HG03460 (cell line): ENCODE results near the gene MINDY2.
"Not testable (repeated sequence)": the region's sequence is repeated elsewhere in the genome, so short reads cannot be mapped to it uniquely, and the experiment has no call there.

ENCODE experiments used
- ATAC-seq: cut with Tn5 transposase; IDR thresholded peaks from one replicate; pipeline ENCODE4 v1.9.1; 2021; ENCODE audit not compliant: unreplicated experiment

MINDY2 gene

DNA sequence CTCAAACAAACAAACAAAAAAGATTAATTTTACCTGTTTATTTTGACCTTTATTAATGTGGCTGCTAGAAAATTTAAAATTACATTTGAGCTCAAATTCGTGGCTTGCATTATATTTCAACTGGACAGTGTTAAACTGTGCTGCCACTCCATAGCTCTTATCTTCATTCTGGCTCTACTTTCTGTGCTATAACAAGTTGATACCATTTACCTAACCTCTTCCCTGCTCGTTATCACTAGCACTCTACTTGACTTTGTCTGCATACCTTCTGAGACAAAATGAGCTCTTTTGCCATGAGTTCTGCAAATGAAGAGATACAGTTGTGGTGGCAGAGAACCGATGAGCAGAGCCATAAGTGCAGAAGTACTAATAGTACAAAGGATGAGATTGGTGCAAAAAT lies 26.4 kb downstream of the MINDY2 start:
- ATAC-seq: no peak

DNA sequence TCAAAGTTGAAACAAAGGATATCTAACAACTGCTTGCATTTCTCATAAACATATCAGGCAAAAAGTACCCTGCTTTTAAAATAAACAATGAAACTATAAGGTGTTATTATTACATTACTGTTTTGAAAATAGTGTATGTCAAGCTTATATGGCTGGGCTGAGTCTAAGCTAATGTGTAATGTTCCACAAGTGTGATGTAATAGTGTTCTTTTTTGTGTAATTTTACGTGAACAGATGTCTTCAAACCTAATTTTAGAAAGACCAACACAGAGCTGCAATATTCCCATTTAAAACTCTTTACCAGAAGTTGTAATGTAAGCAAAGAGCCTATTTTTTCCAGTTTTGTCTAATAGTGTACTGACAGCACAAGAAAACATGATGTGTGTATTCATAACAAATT lies 34.0 kb downstream of the MINDY2 start:
- no peak for ATAC-seq

DNA sequence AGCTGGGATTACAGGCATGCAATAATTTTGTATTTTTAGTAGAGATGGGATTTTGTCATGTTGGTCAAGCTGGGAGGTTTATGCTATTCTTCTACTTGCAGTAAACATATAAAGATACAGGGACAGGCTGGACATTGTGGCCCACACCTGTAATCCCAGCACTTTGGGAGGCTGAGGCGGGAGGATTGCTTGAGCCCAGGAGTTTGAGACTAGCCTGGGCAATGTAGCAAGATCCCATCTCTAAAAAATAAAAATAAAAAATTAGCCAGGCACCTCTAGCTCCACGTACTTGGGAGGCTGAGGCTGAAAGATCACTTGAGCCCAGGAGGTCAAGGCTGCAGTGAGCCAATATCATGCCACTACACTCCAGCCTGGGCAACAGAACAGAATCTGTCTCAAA lies 52.2 kb downstream of the MINDY2 start:
- not testable (repeated sequence) for ATAC-seq

DNA sequence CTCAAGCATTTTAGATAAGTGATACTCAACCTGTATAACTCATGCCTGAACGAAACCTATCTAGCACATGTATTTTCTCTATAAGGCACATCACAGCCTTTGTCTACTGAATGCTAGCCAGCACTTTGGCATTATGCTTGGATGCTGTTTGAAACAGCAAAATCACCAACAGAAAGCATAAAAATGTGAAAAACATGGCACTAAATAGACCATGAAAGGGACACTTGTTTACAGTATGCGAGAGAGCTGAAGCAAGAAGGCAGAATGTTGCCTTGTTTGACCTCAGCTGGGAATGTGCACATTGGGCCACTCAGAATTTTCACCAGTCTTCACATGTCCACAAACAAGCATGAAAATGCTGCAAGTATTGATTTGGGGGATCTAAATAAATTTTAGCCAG lies 59.5 kb downstream of the MINDY2 start:
- no peak for ATAC-seq

DNA sequence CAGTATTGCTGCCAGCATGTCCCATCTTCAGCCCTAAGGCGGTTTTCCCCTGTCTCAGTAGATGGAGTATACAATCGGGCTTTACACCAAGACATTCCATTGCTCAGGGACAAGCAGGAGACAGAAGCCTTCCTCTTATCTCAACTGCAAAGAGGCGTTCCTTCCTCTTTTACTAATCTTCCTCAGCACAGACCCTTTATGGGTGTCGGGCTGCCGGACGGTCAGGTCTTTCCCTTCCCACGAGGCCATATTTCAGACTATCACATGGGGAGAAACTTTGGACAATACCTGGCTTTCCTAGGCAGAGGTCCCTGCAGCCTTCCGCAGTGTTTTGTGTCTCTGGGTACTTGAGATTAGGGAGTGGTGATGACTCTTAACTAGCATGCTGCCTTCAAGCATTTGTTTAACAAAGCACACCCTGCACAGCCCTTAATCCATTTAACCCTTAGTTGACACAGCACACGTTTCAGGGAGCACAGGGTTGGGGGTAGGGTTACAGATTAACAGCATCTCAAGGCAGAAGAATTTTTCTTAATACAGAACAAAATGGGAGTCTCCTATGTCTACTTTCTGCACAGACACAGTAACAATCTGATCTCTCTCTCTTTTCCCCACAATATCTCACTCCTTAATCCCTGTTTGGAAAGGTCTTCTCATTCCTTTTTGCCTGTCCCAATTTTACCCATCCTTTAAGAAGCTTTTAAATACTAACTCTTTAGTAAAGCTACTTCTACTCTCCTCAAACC lies 62.8 kb downstream of the MINDY2 start:
- ATAC-seq: not testable (repeated sequence)

DNA sequence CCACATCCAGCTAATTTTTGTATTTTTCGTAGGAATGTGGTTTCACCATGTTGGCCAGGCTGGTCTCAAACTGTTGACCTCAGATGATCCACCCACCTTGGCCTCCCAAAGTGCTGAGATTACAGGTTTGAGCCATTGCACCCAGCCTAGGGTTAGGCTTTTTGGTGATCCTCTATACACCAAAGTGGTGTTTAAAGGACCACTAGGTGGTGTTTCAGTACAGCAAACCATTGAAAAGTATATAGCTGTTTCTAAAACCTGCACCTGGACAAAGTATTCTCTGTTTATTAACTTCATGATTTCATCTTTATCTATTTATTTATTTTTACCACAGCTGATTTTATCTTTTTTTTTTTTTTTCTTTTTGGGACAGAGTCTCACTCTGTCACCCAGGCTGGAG lies 68.4 kb downstream of the MINDY2 start:
- ATAC-seq: no peak

DNA sequence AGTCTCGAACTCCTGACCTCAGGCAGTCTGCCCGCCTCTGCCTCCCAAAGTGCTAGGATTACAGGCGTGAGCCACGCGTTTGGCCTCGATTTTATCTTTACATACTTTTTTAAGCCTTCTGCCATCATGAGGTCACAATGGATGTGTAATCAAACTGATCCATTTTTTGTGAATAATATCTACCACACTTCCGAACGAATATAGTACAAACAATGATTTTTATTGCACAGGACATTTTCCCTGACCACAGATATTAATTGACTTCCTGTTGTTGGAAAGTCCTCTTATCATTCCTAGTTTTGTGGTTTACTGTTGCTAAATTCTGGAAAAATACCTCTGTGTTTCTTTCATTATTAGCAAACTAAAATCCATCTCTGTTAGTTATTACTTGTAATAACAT lies 68.9 kb downstream of the MINDY2 start:
- ATAC-seq: no peak

DNA sequence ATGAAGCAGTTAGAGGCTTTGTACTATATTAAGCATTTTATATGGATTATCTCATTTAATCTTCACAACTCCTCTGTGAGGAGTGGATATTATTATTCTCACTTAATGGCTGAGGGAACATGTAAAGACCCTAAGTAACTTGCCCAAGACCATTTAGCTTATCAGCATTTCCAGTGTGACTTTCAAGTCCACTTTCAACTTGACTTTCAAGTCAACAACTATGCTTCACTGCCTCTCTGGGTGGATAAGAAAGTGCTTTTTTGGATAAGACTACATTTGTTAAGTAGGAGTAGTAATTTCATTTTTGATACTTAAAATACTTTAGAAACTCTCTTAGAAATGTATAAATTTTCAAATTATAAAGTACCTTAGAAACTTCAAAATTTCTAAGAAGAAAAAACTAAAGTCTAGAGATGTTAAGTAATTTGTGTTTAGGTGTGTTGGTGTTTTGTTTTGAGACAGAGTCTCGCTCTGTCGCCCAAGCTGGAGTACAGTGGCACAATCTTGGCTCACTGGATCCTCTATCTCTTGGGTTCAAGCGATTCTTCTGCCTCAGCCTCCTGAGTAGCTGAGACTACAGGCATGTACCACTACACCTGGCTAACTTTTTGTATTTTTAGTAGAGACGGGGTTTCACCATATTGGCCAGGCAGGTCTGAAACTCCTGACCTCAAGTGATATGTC lies 71.8 kb downstream of the MINDY2 start:
- no peak for ATAC-seq

DNA sequence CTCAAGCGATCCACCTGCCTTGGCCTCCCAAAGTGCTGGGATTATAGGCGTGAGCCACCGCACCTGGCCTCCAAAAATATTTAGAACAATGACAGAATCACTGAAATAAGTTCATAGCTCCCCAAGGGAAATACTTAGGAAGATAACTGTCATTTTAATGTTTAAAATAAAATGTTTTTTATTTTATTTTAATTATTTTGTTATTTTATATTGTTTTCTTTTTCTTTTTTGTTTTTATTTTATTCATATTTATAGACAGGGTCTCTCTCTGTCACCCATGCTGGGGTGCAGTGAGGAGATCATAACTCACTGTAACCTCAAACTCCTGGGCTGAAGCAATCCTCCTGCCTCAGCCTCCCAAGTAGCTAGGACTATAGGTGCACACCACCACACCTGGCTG lies 80.1 kb downstream of the MINDY2 start:
- ATAC-seq: not testable (repeated sequence)

DNA sequence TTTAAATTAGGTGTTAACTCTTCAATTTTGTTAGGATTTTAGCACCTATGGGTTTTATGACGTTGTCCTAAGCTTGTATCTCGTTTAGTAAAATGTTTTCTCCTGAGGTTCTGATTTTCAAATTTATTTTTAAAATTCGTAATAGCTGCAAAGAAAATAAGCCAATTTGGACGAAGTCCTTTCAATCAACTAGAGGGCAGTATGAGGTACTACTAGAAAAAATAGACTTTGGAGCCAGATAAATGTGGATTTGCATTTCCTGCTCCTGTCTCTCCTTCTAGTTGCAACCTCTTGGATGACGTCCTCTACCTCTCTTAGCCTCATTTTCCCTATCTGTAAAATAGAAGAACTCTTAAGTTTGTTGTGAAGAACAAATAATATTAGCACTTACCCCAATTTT lies 81.2 kb downstream of the MINDY2 start:
- ATAC-seq: no peak

DNA sequence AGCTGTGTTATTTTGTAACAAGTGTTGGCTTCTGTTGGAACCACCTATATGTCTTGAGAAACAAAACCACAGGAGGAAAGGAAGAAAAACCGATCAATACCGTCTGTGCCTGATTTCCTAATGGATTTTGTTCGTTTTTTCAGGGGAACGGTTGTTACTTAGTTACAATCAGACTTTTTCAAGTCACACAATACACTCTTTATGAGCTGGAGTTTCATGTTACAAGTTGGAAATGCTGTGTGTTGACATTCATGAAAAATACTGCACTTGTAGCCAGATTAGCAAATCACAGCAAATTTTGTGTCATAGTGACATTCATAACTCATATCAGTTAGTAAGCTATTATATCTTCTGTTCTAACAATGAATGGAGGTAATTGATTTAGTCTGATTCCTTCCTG lies 83.5 kb downstream of the MINDY2 start:
- ATAC-seq: no peak

DNA sequence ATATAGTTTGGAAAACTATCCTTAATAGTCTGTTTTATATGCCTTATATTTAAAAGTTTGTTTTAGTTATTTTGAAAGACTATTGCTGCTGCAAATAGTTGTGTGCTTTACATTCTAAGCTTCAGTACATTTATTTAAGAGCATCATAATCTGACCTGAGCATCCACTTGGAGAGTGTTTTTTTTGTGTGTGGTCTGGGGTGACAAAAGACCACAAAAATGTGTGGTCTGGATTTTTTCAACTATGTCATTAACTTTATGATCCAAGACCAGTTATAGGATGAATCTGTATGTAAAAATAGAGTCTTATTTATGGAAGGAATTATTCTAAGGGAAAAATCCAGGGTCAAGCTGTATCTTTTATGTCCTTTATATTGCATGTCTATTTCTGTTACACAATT lies 85.0 kb downstream of the MINDY2 start:
- no peak for ATAC-seq

DNA sequence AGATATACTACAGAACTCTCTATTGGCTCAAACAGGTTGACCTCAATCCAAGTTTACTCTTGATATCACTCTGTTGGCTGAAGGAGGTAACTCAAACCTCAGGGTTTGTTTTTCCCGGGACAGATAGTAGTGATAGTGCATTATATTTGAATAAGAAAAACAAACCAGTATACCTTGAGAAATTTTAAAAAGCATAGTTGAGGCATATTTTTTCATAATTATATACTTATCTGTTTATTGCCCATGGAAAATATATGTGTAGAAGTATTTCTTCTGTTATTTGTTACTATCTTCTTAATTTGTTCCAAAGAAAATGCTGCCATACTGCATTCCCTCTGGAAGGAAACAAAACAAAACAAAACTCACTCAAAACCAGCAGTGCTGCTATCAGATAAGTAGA lies 85.5 kb downstream of the MINDY2 start:
- ATAC-seq: not testable (repeated sequence)

DNA sequence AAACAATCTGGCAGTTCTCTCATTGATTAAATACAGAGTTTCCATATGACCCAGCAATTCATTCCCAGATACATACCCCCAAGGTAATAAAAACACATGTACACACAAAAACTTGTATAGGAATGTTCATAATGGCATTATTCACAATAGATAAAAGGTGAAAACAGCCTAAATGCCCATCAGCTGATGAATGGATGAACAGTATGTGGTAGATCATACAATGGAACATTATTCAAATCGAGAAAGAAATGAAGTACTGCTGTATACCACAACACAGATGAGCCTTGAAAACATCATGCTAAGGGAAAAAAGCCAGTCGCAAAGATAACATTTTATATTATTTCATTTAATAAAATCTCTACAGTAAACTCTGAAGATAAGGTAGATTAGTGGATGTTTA lies 91.2 kb downstream of the MINDY2 start:
- no peak for ATAC-seq

DNA sequence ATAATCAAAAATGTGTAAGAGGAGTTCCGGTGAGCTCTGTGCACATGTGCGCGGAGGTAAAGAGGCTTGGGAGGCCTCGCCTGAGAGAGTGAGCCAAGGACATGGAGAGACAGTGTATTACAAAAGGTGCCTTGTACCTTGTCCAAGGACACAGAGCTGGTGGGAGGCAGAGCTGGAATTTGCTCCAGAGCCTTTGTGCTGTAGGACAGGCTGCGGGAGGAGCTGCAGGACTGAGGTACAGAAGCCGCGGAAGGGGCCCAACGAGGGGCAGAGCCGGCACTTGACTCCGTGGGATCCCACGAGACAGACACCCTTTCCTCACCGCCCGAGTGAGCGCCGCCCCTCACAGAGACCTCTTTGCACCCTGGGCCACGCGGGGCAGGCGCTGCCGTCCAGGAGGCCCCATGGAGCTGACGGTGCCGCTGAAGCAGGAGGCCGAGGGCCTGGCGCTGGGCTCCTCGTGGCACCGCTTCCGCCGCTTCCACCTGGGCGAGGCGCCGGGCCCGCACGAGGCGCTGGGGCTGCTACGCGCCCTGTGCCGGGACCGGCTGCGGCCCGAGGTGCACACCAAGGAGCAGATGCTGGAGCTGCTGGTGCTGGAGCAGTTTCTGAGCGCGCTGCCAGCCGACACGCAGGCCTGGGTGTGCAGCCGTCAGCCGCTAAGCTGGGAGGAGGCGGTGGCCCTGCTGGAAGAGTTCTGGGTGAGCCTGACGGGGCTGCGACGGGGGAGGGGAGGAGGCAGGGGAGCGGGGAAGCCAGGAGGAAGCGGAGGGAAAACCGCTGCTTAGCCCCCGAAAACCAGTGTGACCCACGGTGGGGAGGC lies 93.7 kb downstream of the MINDY2 start:
- no peak for ATAC-seq

DNA sequence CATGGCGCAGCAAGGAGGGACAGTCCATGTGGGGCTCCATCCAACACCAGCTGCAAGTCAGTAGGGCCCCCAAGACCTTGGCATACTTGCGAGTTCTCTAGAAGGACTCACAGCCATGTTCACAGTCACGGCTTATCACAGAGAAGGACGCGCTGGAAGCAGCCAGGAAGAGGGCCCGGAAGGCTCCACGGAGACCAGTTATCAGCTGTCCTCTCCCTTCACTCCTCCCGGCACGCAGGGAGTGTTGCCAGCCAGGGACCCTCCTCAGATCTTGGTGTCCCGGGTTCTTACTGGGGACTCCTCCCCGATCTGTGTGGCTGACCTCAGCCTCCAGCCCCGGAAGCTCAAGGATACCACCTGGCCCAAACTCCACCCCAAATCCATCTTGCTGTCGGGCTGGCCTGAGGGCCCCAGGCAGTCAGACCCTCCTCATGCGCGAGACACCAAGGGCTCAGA lies 94.4 kb downstream of the MINDY2 start:
- no peak for ATAC-seq

DNA sequence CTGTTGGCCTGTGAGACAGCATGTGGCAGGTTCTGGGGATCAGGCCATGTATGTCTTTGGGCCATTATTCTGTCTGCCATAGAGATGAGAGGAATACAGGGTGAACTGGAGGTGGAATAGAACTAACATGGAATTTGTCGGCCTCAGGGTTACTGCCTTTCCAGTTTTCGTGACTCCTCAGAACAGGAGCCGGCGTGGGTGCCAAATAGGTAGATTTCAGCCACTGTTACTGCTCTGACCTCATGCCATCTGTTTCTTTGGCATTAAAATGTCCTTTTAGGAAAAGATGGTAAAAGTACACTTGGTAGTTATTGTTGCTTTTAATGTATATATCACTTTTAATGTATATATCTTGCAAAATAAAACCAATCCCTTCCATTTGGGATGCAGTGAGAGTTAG lies 96.8 kb downstream of the MINDY2 start:
- ATAC-seq: no peak

DNA sequence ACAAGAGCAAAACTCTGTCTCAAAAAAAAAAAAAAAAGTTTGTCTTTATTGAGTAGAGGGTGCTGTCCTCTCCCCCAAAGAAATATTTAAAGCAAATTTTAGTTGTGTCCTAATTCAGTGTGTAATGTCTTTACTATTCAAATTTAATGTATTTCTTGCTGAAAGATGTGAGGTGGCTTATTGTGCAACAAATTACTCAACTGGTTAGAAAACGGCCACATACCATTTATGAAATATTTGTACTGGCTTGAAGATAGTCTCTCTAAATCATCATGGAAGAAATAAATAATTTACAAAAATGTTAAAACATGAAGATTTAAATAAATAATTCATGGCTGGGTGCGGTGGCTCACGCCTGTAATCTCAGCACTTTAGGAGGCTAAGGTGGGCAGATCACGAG lies 99.3 kb downstream of the MINDY2 start:
- no peak for ATAC-seq

DNA sequence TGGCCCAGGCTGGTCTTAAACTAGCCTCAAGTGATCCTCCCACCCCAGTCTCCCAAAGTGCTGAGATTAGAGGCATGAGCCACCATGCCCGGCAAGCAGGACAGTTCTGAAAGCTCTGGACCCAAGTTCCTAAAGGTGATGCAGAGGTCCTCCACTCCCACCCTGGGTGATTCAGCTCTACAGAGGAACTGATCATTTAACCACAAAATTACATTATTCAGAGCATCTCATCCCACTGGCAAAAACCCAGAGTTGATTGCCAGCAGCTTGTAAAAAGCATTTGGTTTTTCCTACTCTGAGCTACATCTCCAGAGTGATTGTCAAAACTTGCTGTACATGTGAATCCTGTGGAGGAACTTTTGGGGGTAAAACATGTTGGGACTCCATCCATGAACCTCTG lies 102.2 kb downstream of the MINDY2 start:
- no peak for ATAC-seq

DNA sequence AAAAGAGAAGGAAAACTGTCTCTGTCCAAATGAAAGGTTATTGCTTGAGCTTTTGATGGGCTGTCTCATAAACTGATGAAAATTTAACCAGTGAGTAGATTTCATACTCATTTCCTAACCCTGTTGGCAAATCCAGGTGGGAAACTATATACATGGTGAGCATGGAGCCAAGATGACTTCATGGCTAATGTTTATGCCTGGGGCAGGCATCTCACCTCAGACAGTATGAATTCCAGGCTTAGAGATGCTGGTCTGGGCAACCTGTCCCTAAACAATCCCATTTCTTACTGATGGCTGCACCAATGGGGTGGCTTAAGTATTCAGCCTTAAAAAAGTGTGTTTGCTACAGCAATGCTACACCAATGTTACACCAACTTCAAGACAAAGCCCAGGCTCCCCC lies 104.2 kb downstream of the MINDY2 start:
- no peak for ATAC-seq

DNA sequence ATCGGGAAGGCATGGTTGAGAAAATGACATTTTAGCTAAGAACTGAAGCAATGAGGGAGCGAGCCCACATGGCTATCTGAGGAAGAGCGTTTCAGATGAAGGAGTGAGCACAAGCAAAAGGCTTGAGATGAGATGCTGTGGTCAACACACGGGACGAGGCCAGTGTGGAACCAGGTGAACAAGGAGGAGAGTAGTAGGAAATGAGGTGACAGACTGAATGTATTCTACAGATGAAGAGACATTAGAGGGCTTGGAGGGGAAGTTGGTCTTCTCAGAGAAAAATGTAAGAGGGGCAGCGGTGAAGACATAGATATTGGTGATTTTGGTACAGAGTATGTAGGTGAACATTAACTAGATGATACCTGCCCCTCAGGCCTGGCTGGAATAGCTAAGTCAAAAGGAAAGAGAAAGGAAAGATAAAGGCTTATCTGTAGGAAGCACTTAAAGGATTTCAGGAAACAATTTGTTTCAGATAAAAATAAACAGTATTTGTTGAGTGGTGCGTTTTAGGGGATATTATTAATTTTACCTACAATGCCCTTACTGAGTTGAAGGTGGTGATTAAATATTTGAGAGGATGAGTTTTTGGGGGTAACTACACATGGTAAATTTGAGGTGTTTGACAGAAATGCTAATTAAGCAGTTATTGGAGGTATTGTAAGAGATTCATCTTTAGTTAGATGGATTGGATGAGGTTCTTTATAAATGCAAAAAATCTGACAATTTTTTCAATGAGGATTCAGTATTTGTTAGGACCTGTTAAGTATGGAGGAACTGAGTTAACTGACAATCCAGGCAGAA lies 105.4 kb downstream of the MINDY2 start:
- ATAC-seq: no peak
